ENCODE measurements around the gene GSDME. TPM values are rescaled to one million over a fixed set of nuclear protein-coding genes. Genes with fewer than 3 reads are reported as not detected.

GSDME gene
- total and polyA plus RNA-seq, 10 of the 15 experiments (the other 5 are each of a cell fraction or from before 2014, with no cell fraction given): 23.7 to 245 (median 128) TPM

DNA sequence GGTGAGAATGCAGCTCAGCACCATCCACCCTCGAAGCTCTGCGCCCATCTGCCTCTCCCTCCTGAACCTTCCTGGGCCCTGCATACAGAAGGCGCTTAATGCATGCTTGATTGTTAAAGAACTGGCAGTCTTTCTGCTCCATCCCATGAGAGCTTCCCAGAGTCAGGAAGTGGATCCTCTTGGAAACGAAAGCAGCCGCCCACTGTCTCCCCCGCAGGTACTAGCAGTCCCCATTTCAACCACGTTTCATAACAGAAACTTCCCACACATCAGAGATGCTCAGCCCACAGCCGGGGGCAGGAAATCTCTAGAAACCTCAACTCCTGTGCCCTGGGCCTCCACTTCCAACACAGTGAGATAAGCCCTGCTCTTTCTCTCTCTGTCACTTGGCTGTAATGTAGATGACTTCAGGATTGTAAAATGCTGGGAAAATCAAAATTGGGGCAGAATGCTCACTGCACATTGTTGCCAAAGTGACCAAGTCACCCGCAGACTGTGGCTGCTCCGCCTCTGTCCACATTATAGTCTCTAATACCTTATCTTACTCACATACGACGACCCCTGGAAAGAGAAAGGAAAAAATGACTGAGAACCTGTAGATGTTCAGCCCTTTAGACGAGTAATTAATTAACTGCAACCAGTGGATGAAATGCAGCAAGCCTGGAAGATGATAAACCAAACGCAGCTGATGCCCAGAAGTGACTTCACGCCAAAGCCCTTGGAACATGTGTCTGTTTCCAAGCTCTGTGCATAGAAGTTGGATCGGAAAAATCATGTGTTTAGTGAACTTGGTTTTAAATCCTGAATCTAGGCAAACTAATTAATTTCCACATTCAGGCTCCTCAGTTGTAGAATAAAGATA, 28.5 kb downstream of the GSDME start (continued):
- TF ChIP-seq, protein P1, sequence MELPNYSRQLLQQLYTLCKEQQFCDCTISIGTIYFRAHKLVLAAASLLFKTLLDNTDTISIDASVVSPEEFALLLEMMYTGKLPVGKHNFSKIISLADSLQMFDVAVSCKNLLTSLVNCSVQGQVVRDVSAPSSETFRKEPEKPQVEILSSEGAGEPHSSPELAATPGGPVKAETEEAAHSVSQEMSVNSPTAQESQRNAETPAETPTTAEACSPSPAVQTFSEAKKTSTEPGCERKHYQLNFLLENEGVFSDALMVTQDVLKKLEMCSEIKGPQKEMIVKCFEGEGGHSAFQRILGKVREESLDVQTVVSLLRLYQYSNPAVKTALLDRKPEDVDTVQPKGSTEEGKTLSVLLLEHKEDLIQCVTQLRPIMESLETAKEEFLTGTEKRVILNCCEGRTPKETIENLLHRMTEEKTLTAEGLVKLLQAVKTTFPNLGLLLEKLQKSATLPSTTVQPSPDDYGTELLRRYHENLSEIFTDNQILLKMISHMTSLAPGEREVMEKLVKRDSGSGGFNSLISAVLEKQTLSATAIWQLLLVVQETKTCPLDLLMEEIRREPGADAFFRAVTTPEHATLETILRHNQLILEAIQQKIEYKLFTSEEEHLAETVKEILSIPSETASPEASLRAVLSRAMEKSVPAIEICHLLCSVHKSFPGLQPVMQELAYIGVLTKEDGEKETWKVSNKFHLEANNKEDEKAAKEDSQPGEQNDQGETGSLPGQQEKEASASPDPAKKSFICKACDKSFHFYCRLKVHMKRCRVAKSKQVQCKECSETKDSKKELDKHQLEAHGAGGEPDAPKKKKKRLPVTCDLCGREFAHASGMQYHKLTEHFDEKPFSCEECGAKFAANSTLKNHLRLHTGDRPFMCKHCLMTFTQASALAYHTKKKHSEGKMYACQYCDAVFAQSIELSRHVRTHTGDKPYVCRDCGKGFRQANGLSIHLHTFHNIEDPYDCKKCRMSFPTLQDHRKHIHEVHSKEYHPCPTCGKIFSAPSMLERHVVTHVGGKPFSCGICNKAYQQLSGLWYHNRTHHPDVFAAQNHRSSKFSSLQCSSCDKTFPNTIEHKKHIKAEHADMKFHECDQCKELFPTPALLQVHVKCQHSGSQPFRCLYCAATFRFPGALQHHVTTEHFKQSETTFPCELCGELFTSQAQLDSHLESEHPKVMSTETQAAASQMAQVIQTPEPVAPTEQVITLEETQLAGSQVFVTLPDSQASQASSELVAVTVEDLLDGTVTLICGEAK (IDR thresholded peaks at IDR 0.05; ENCODE audit: borderline replicate concordance): no peak
- peak; percentile 91 for TF ChIP-seq IKZF1 (conservative IDR thresholded peaks at IDR 0.05)
- TF ChIP-seq JUNB (IDR thresholded peaks at IDR 0.05): no peak
- TF ChIP-seq WRNIP1 (IDR thresholded peaks at IDR 0.05; ENCODE audit: borderline replicate concordance, low read depth, low read length): no peak
- TF ChIP-seq, protein P2, sequence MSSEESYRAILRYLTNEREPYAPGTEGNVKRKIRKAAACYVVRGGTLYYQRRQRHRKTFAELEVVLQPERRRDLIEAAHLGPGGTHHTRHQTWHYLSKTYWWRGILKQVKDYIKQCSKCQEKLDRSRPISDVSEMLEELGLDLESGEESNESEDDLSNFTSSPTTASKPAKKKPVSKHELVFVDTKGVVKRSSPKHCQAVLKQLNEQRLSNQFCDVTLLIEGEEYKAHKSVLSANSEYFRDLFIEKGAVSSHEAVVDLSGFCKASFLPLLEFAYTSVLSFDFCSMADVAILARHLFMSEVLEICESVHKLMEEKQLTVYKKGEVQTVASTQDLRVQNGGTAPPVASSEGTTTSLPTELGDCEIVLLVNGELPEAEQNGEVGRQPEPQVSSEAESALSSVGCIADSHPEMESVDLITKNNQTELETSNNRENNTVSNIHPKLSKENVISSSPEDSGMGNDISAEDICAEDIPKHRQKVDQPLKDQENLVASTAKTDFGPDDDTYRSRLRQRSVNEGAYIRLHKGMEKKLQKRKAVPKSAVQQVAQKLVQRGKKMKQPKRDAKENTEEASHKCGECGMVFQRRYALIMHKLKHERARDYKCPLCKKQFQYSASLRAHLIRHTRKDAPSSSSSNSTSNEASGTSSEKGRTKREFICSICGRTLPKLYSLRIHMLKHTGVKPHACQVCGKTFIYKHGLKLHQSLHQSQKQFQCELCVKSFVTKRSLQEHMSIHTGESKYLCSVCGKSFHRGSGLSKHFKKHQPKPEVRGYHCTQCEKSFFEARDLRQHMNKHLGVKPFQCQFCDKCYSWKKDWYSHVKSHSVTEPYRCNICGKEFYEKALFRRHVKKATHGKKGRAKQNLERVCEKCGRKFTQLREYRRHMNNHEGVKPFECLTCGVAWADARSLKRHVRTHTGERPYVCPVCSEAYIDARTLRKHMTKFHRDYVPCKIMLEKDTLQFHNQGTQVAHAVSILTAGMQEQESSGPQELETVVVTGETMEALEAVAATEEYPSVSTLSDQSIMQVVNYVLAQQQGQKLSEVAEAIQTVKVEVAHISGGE (CRISPR knock-in tag; IDR thresholded peaks at IDR 0.05): no peak
- TF ChIP-seq TCF3 (IDR thresholded peaks at IDR 0.05; ENCODE audit: borderline replicate concordance, insufficient read depth, low read depth, low read length): no peak
- no peak for TF ChIP-seq POLR2AphosphoS2 (IDR thresholded peaks at IDR 0.05; ENCODE audit: low read depth, low read length)
- TF ChIP-seq CHD4 (IDR thresholded peaks at IDR 0.05): no peak
- peak; percentile 77; the same call in 1 of the 2 replicates for TF ChIP-seq FOXM1 (IDR thresholded peaks at IDR 0.05; ENCODE audit: low read depth, low read length)
- TF ChIP-seq SMC3 (IDR thresholded peaks at IDR 0.05; ENCODE audit: borderline replicate concordance, low read length): no peak
- TF ChIP-seq NFIC (IDR thresholded peaks at IDR 0.05; ENCODE audit: low read depth, low read length): peak; percentile 83
- no peak for TF ChIP-seq HCFC1 (IDR thresholded peaks at IDR 0.05; ENCODE audit: low read length)
- TF ChIP-seq FOS (IDR thresholded peaks at IDR 0.05; ENCODE audit: borderline replicate concordance, extremely low read depth, insufficient read length): no peak
- TF ChIP-seq EGR1 (IDR thresholded peaks at IDR 0.05; ENCODE audit: borderline replicate concordance in 1 of 2, low read depth in 2 of 2, low read length in 2 of 2): peak in 1 of 2 experiments; percentile 82; a peak in 1 of 3 replicates
- TF ChIP-seq MYB (IDR thresholded peaks at IDR 0.05; ENCODE audit: borderline replicate concordance, low read depth, low read length): no peak
- no peak for TF ChIP-seq MXI1 (IDR thresholded peaks at IDR 0.05; ENCODE audit: low read depth, low read length)
- TF ChIP-seq TBL1XR1 (IDR thresholded peaks at IDR 0.05; ENCODE audit: low read depth, low read length): no peak; the same call in 1 of the 2 replicates
- TF ChIP-seq NR2C1 (IDR thresholded peaks at IDR 0.05): no peak
